ENCODE results near the gene C9orf43.

C9orf43 gene

GRCh38 chr9:113452113-113452605 lies 41.6 kb downstream of the C9orf43 start:
- DNase-seq (ENCODE audit: low spot score) = no peak
- TF ChIP-seq CTCF (IDR thresholded peaks at IDR 0.05; ENCODE audit: extremely low read depth, missing control alignments) = no peak

GRCh38 chr9:113454914-113455761 lies 44.6 kb downstream of the C9orf43 start:
- peak; percentile 39 for DNase-seq (ENCODE audit: low spot score)

GRCh38 chr9:113456235-113456634 lies 45.7 kb downstream of the C9orf43 start:
- no peak for TF ChIP-seq CTCF (IDR thresholded peaks at IDR 0.05; ENCODE audit: extremely low read depth, missing control alignments)
- no peak for DNase-seq (ENCODE audit: low spot score)

More at GRCh38 chr9:113454914-113455761, 44.6 kb downstream of the C9orf43 start:
- TF ChIP-seq CTCF (IDR thresholded peaks at IDR 0.05; ENCODE audit: extremely low read depth, missing control alignments) = no peak

GRCh38 chr9:113461285-113461684 lies 50.7 kb downstream of the C9orf43 start:
- TF ChIP-seq CTCF (IDR thresholded peaks at IDR 0.05; ENCODE audit: extremely low read depth, missing control alignments) = no peak
- DNase-seq (ENCODE audit: low spot score) = no peak

- no peak for TF ChIP-seq CTCF (IDR thresholded peaks at IDR 0.05; ENCODE audit: extremely low read depth, missing control alignments)
- DNase-seq (ENCODE audit: low spot score) = no peak
Measured at GRCh38 chr9:113461943-113462342, 51.4 kb downstream of the C9orf43 start.

GRCh38 chr9:113462781-113463286 lies 52.3 kb downstream of the C9orf43 start:
- TF ChIP-seq CTCF (IDR thresholded peaks at IDR 0.05; ENCODE audit: extremely low read depth, missing control alignments) = no peak

More at GRCh38 chr9:113462781-113463286, 52.3 kb downstream of the C9orf43 start:
- DNase-seq (ENCODE audit: low spot score) = peak; percentile 22

All from GM20000 (cell line).